HepG2 (cell line): ENCODE measurements around the gene ZFP3. TPM values are rescaled to one million over a fixed set of nuclear protein-coding genes. Genes with fewer than 3 reads are reported as not detected.

ENCODE experiments used
- ATAC-seq: fragments of 200-7000 bp; cut with Tn5 transposase; 3 replicates; pipeline ENCODE4 v1.9.1; 2020; ENCODE audit warnings: mild to moderate bottlenecking, moderate library complexity
- BruUV-seq: library from RNA; stranded (reverse); fragments of 400-500 nt; replicated peaks from 2 replicates; lab custom pipeline; 2021; lab: Mats Ljungman, UMichigan
- CTCF ChIA-PET: fragments of 300-600 bp; formaldehyde crosslinking; extraction: SDS; loops from one replicate; lab custom pipeline; 2021; ENCODE audit warnings: low total read pairs, inconsistent platforms, low intra/inter-chr PET ratio; lab: Yijun Ruan, JAX
- POLR2A ChIA-PET: fragments of 350-600 bp; sonication (Branson Sonifier 250); formaldehyde crosslinking; loops from one replicate; lab custom pipeline; 2020; ENCODE audit warnings: antibody characterized with exemption, inconsistent platforms; lab: Yijun Ruan, JAX
- DNase-seq: peaks from one replicate; pipeline ENCODE4 v3.0.0-alpha.2; 2015; ENCODE audit warnings: low spot score
- FAIRE-seq: peaks from 3 replicates; lab custom pipeline; 2011; peaks lifted over from hg19 to GRCh38; lab: Jason Lieb, UNC
- H2AFZ ChIP-seq: one replicate; pipeline ENCODE4 v1.6.1; 2011; ENCODE audit warnings: low read length, inconsistent platforms
- H3K27ac ChIP-seq: fragments of 300-600 bp; 3 replicates; pipeline ENCODE4 v1.8.0; 2011; ENCODE audit warnings: mixed run types, mild to moderate bottlenecking, mixed read lengths, low read length, inconsistent platforms; ENCODE audit not compliant: insufficient read depth; ENCODE audit errors: extremely low read length
- H3K27me3 ChIP-seq, 2 experiments: fragments of 200-600 bp in 1 of 2; 2 replicates in 1 of 2; 3 replicates in 1 of 2; pipeline versions ENCODE4 v1.6.0 to v1.8.0; 2011; ENCODE audit warnings: low read length in 2 of 2, mild to moderate bottlenecking in 2 of 2, moderate library complexity in 2 of 2, inconsistent platforms in 1 of 2; ENCODE audit not compliant: insufficient read depth in 2 of 2, control insufficient read depth in 1 of 2
- H3K36me3 ChIP-seq, 2 experiments: fragments of 200-600 bp in 1 of 2; replicated peaks in 1 of 2; 2 replicates in 1 of 2; 3 replicates in 1 of 2; pipeline versions ENCODE4 v1.5.1 to v1.8.0; 2011; ENCODE audit warnings: low read length in 2 of 2, inconsistent platforms in 1 of 2; ENCODE audit not compliant: insufficient read depth in 2 of 2, control insufficient read depth in 1 of 2
- H3K4me1 ChIP-seq: 2 replicates; pipeline ENCODE4 v1.5.1; 2012; ENCODE audit warnings: low read length, inconsistent platforms; ENCODE audit not compliant: insufficient read depth
- H3K4me2 ChIP-seq: 2 replicates; pipeline ENCODE4 v1.6.0; 2011; ENCODE audit warnings: low read depth, low read length, inconsistent platforms
- H3K4me3 ChIP-seq, 3 experiments: fragments of 200-600 bp in 1 of 3; sonication (generic), shearing (Covaris generic) in 1 of 3; replicated peaks in 1 of 3; 2 replicates each; pipeline ENCODE4 v1.5.1; 2011 to 2016; ENCODE audit warnings: low read length in 3 of 3, inconsistent platforms in 2 of 3, low read depth in 2 of 3, mild to moderate bottlenecking in 2 of 3, control low read depth in 1 of 3, mixed read lengths in 1 of 3; ENCODE audit not compliant: insufficient read depth in 1 of 3
- H3K79me2 ChIP-seq: one replicate; pipeline ENCODE4 v1.6.1; 2011; ENCODE audit warnings: low read length, inconsistent platforms; ENCODE audit not compliant: insufficient read depth
- H3K9ac ChIP-seq: 2 replicates; pipeline ENCODE4 v1.6.0; 2011; ENCODE audit warnings: mild to moderate bottlenecking, low read depth, low read length, inconsistent platforms; ENCODE audit not compliant: insufficient read depth
- H3K9me3 ChIP-seq: 2 replicates; pipeline ENCODE4 v1.5.1; 2012; ENCODE audit warnings: mild to moderate bottlenecking, low read length
- H4K20me1 ChIP-seq: 2 replicates; pipeline ENCODE4 v1.6.0; 2011; ENCODE audit warnings: inconsistent platforms, mild to moderate bottlenecking, low read length, moderate library complexity; ENCODE audit not compliant: insufficient read depth
- ATM ChIP-seq: fragments of 450-650 bp; IDR thresholded peaks from 2 replicates; pipeline ENCODE4 v1.7.1; 2017; ENCODE audit warnings: mild to moderate bottlenecking, borderline replicate concordance
- GTF2F1 ChIP-seq: fragments of 150-350 bp; IDR thresholded peaks from 2 replicates; pipeline ENCODE4 v1.6.1; 2014; ENCODE audit warnings: low read length
- MEIS1 ChIP-seq: sonication (generic); formaldehyde crosslinking; IDR thresholded peaks from 2 replicates; pipeline ENCODE4 v1.9.0; 2021; ENCODE audit warnings: mild to moderate bottlenecking, missing genetic modification reagents, moderate library complexity, borderline replicate concordance
- PHF5A ChIP-seq: IDR thresholded peaks from one replicate; pipeline ENCODE4 v1.6.1; 2018; ENCODE audit warnings: low read depth, missing genetic modification reagents; ENCODE audit not compliant: unreplicated experiment
- POLR2G ChIP-seq: fragments of 200-400 bp; formaldehyde crosslinking; IDR thresholded peaks from 2 replicates; pipeline ENCODE4 v1.6.1; 2018; ENCODE audit warnings: mild to moderate bottlenecking, low read depth, low read length, moderate library complexity
- RXRB ChIP-seq: IDR thresholded peaks from 2 replicates; pipeline ENCODE4 v1.6.1; 2016; ENCODE audit warnings: borderline replicate concordance, missing genetic modification reagents, missing compliant biosample characterization
- TBX3 ChIP-seq: fragments of 450-650 bp; IDR thresholded peaks from 2 replicates; pipeline ENCODE4 v1.6.1; 2017; ENCODE audit warnings: antibody characterized with exemption, mild to moderate bottlenecking, inconsistent platforms, borderline replicate concordance
- TCF12 ChIP-seq, 2 experiments: fragments of 450-650 bp in 1 of 2; sonication (generic) in 1 of 2; formaldehyde crosslinking in 1 of 2; IDR thresholded peaks; 2 replicates each; pipeline versions ENCODE4 v1.6.1 to v1.8.0; 2017 to 2022; ENCODE audit warnings: antibody characterized with exemption in 1 of 2, mild to moderate bottlenecking in 1 of 2, missing genetic modification reagents in 1 of 2, moderate library complexity in 1 of 2
- ZFP1 ChIP-seq: IDR thresholded peaks from 2 replicates; pipeline ENCODE4 v1.6.1; 2016
- ZNF337 ChIP-seq: sonication (generic); formaldehyde crosslinking; IDR thresholded peaks from 2 replicates; pipeline ENCODE4 v1.5.1; 2020; ENCODE audit warnings: missing genetic modification reagents, low read depth, mild to moderate bottlenecking, borderline replicate concordance
- ZNF777 ChIP-seq: sonication (generic); formaldehyde crosslinking; IDR thresholded peaks from 2 replicates; pipeline ENCODE4 v1.4.0; 2020; ENCODE audit warnings: missing genetic modification reagents
- ZNF879 ChIP-seq: sonication (generic); formaldehyde crosslinking; IDR thresholded peaks from 2 replicates; pipeline ENCODE4 v1.8.1; 2023; ENCODE audit warnings: missing genetic modification reagents
- WGBS: methylation state at CpG from one replicate; pipeline ENCODE4 v1.1.6; 2017; ENCODE audit warnings: low lambda C conversion rate; 5-methylcytosine and 5-hydroxymethylcytosine counted together
- in situ Hi-C: cut with HindIII; loops from 2 replicates; pipeline ENCODE4 v1.10.0; 2017; ENCODE audit warnings: low pct_unique_long_range_greater_than_20kb; ENCODE audit not compliant: extremely low pct_ligation_motif_present
- intact Hi-C: fragments of 100-400 bp; cut with micrococcal nuclease; formaldehyde crosslinking; loops from one replicate; pipeline ENCODE4 v1.10.0; 2022; ENCODE audit not compliant: unreplicated experiment
- polyA plus RNA-seq, 8 experiments: library from polyadenylated mRNA; depleted of rRNA in 3 of 8; stranded (reverse) in 7 of 8; unstranded in 1 of 8; fragments of >200 nt; fragmentation: Illumina TruSeq in 4 of 8; extraction: Trizol in 4 of 8; gene quantifications; 2 replicates each; pipeline versions ENCODE4 v1.2.1 to v1.2.3, GENCODE V29; 2011 to 2016; ENCODE audit warnings: low read depth in 4 of 8, missing spikeins in 1 of 8, mixed read lengths in 1 of 8; ENCODE audit not compliant: insufficient read depth in 1 of 8
- total RNA-seq, 5 experiments: library from RNA; depleted of rRNA; stranded (reverse); fragments of >200 nt; fragmentation: Illumina TruSeq; extraction: Trizol; gene quantifications; 2 replicates each; pipeline ENCODE4 v1.2.3, GENCODE V29; 2016; ENCODE audit warnings: low read depth in 1 of 5
- TF ChIP-seq, protein P1 (sequence below): sonication (generic); formaldehyde crosslinking; IDR thresholded peaks from 2 replicates; pipeline ENCODE4 v1.8.1; 2022; ENCODE audit warnings: mild to moderate bottlenecking, missing genetic modification reagents
- TF ChIP-seq, protein P2 (sequence below): sonication (generic); formaldehyde crosslinking; IDR thresholded peaks from 2 replicates; pipeline ENCODE4 v1.4.0; 2020; ENCODE audit warnings: missing genetic modification reagents
- TF ChIP-seq, protein P3 (sequence below): sonication (generic); formaldehyde crosslinking; IDR thresholded peaks from 2 replicates; pipeline ENCODE4 v1.4.0; 2020; ENCODE audit warnings: missing genetic modification reagents

The ZFP3 gene
- total and polyA plus RNA-seq, 2 of the 13 experiments (the other 11 are each of a cell fraction or from before 2014, with no cell fraction given) = not detected

DNA sequence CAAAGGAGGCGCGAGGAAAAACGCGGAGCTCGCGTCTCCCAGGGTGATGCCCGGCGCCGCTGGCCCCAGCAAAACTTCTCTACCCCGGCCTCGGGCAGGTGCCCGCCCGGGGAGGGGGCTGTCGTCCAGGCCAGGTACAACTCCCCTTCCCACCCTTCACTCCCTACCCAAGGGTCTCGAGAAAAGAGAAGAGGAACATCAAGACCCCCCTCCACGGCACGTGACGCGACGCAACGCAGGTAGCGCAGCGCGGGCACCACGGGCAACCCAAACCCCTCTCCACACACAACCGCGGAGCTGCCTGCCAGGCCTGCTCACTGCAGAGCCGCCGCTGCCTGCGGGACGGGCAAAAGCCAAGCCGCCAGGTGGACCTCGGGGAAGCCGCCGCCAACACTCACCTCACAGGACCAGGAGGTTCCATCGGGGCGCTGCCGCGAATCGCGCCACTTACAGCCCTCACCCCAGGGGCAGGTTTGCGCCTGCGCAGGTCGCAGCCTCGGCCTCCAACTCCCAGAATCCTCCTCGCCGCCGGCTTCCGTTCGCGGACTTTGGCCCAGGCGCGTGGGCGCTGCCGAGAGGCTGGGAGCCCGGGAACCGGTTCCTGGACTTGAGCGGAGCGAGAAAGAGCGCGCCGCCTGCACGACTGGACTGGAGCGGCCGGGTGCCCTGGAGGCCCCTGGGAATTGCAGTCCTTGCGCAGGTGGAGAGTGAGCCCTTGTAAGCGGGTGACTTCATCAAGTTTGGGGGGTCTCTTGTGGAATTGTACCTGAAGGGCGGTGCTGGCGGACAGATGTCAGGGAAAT lies 33.3 kb downstream of the ZFP3 start, which contains the start of gene ZNF232:
TSS of gene ZNF232 (minus strand) at position 477 of the 803 bp plus-strand sequence. CDS start at position 421, 56 bp downstream.
- H3K4me3 ChIP-seq = peak within 1 kb of the TSS; percentile 69 to 99 (median 96)
- ChIA-PET POLR2A (interaction anchor here (0.7 to 2.3 kb wide), 3 partner anchors 9 to 172 kb away, joined by 3 to 6 read pairs (median 4); partner anchors contain the start of genes RNF167, SLC25A11 and SPAG7), CTCF (no interaction called here)
- peak; percentile 98 for ATAC-seq
- intact Hi-C loops = no loop called here
- H3K27ac ChIP-seq = peak within 1 kb of the TSS; percentile 76
- peak within 1 kb of the TSS; percentile 94 for H2AFZ ChIP-seq
- in situ Hi-C loops = no loop called here
- no peaks in the 10 kb centered on the region for H3K27me3 ChIP-seq
- H3K4me1 ChIP-seq = peaks cover 33% of the 10 kb centered on the region
- H3K36me3 ChIP-seq = peaks cover 11 to 21% of the 10 kb centered on the region in 2 experiments; a peak in 4 of 5 replicates
- no TSS peak for BruUV-seq
- H3K4me2 ChIP-seq = peak within 1 kb of the TSS; percentile 88
- H3K79me2 ChIP-seq = peaks cover 13% of the 10 kb centered on the region
- DNase-seq = peak; percentile 94
- no peaks in the 10 kb centered on the region for H4K20me1 ChIP-seq
- no peaks in the 10 kb centered on the region for H3K9me3 ChIP-seq
- peak; percentile 87 for FAIRE-seq
- 0% methylated on average over 26 of the region's 69 CpGs for WGBS
- H3K9ac ChIP-seq = peak within 1 kb of the TSS; percentile 84
- TF ChIP-seq POLR2G (peak; percentile 90), TCF12 (IDR thresholded peaks at IDR 0.05) (no peak), TCF12 (CRISPR knock-in tag; IDR thresholded peaks at IDR 0.05) (no peak), MEIS1 (CRISPR knock-in tag) (no peak), PHF5A (CRISPR knock-in tag) (no peak), ZNF337 (CRISPR knock-in tag) (peak; percentile 84; the same call in 1 of the 2 replicates), ZNF777 (CRISPR knock-in tag) (peak; percentile 70; the same call in 1 of the 2 replicates), ATM (no peak), ZNF879 (CRISPR knock-in tag) (peak; percentile 86; the same call in 1 of the 2 replicates), ZFP1 (CRISPR knock-in tag) (no peak; the same call in 1 of the 2 replicates), RXRB (CRISPR knock-in tag) (peak; percentile 74), TBX3 (0 out of 2 replicates have a peak, but pooled peaks have one; percentile 21), GTF2F1 (0 out of 2 replicates have a peak, but pooled peaks have one; percentile 46)
- TF ChIP-seq, protein P1, sequence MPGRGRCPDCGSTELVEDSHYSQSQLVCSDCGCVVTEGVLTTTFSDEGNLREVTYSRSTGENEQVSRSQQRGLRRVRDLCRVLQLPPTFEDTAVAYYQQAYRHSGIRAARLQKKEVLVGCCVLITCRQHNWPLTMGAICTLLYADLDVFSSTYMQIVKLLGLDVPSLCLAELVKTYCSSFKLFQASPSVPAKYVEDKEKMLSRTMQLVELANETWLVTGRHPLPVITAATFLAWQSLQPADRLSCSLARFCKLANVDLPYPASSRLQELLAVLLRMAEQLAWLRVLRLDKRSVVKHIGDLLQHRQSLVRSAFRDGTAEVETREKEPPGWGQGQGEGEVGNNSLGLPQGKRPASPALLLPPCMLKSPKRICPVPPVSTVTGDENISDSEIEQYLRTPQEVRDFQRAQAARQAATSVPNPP (CRISPR knock-in tag) = peak; percentile 54; the same call in 1 of the 2 replicates
- TF ChIP-seq, protein P2, sequence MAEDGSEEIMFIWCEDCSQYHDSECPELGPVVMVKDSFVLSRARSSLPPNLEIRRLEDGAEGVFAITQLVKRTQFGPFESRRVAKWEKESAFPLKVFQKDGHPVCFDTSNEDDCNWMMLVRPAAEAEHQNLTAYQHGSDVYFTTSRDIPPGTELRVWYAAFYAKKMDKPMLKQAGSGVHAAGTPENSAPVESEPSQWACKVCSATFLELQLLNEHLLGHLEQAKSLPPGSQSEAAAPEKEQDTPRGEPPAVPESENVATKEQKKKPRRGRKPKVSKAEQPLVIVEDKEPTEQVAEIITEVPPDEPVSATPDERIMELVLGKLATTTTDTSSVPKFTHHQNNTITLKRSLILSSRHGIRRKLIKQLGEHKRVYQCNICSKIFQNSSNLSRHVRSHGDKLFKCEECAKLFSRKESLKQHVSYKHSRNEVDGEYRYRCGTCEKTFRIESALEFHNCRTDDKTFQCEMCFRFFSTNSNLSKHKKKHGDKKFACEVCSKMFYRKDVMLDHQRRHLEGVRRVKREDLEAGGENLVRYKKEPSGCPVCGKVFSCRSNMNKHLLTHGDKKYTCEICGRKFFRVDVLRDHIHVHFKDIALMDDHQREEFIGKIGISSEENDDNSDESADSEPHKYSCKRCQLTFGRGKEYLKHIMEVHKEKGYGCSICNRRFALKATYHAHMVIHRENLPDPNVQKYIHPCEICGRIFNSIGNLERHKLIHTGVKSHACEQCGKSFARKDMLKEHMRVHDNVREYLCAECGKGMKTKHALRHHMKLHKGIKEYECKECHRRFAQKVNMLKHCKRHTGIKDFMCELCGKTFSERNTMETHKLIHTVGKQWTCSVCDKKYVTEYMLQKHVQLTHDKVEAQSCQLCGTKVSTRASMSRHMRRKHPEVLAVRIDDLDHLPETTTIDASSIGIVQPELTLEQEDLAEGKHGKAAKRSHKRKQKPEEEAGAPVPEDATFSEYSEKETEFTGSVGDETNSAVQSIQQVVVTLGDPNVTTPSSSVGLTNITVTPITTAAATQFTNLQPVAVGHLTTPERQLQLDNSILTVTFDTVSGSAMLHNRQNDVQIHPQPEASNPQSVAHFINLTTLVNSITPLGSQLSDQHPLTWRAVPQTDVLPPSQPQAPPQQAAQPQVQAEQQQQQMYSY = peak; percentile 91
- TF ChIP-seq, protein P3, sequence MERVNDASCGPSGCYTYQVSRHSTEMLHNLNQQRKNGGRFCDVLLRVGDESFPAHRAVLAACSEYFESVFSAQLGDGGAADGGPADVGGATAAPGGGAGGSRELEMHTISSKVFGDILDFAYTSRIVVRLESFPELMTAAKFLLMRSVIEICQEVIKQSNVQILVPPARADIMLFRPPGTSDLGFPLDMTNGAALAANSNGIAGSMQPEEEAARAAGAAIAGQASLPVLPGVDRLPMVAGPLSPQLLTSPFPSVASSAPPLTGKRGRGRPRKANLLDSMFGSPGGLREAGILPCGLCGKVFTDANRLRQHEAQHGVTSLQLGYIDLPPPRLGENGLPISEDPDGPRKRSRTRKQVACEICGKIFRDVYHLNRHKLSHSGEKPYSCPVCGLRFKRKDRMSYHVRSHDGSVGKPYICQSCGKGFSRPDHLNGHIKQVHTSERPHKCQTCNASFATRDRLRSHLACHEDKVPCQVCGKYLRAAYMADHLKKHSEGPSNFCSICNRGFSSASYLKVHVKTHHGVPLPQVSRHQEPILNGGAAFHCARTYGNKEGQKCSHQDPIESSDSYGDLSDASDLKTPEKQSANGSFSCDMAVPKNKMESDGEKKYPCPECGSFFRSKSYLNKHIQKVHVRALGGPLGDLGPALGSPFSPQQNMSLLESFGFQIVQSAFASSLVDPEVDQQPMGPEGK (CRISPR knock-in tag) = no peak
